ENCODE data around the gene PTK7.

DNA sequence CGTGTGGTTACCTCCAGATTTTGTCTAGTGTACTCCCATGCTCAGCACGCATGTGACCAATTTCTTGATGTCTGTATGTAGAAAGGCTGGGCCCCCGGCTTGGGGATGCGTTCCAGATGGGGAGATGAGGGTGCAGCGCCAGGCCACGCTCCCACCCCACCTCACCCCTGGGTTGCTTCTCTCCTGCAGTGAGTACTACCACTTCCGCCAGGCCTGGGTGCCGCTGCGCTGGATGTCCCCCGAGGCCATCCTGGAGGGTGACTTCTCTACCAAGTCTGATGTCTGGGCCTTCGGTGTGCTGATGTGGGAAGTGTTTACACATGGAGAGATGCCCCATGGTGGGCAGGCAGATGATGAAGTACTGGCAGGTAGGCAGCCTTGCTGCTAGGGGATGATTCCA, 83.5 kb downstream of the PTK7 start:
- TF ChIP-seq GATA2 (IDR thresholded peaks at IDR 0.05; ENCODE audit: low read depth, low read length) (no peak), GATA3 (IDR thresholded peaks at IDR 0.05; ENCODE audit: low read depth, low read length) (no peak)
